Activated CD8-positive, alpha-beta memory T cell treated with anti-CD3 and anti-CD28 coated beads, Interleukin-2, amount 10 ng/mL, durations not matched to agents 7 days and 5 days (primary cell): ENCODE data around the gene FAM229B. TPM values are rescaled to one million over a fixed set of nuclear protein-coding genes. Genes with fewer than 3 reads are reported as not detected.

Experiments
- total RNA-seq, 2 experiments: library from RNA; stranded (reverse); gene quantifications; one replicate each; pipeline ENCODE4 v1.2.3, GENCODE V29; 2021

The FAM229B gene
- total RNA-seq, 2 experiments from 2014 or later = 4.1 to 4.5 TPM

Other genes with a start within 250 kb of the FAM229B start
- gene FYN, start 214.1 kb upstream of the FAM229B start, total RNA-seq = 100 to 1,000 TPM; 266 to 323 TPM
- not detected for gene CCN6, start 33.5 kb upstream of the FAM229B start, total RNA-seq
- 10 to 100 TPM; 20.7 to 28.7 TPM for gene TUBE1, start 109 bp upstream of the FAM229B start, total RNA-seq
- gene LAMA4, start 167.0 kb downstream of the FAM229B start, total RNA-seq = not detected